ENCODE measurements around the gene NVL. TPM values are rescaled to one million over a fixed set of nuclear protein-coding genes. Genes with fewer than 3 reads are reported as not detected.

The NVL gene
- total and polyA plus RNA-seq, 2 of the 8 experiments (the other 6 are each of a cell fraction or from before 2014, with no cell fraction given) = 22.7 to 45.8 TPM

DNA sequence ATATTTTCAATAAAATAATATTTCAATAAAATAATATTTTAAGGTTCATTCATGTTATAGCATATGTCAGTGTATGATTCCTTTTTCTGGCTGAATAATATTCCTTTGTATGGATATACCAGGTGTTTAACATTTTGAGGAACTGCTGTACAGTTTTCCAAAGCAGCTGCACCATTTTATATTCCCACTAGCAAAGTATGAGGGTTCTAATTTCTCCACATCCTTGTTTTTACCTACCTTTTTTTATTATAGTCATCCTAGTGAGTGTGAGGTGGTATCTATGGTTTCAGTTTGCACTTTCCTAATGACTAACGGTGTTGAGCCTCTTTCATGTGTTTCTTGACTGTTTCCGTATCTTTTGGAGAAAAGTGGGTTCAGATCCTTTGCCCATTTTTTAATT, 141.7 kb downstream of the NVL start:
- H3K23ac ChIP-seq (ENCODE audit: insufficient read length) = no peak overlapping the region
- H2AFZ ChIP-seq (ENCODE audit: low read length) = no peak overlapping the region
- H4K20me1 ChIP-seq (replicated peaks in 1 of 2; ENCODE audit: control insufficient read depth in 1 of 2, insufficient read depth in 2 of 2, low read length in 2 of 2) = peaks cover 0 to 5% of the 10 kb centered on the region in 2 experiments
- H3K9me3 ChIP-seq (ENCODE audit: insufficient read depth in 2 of 2, low read depth in 1 of 2, low read length in 1 of 2) = peaks cover 0 to 2% of the 10 kb centered on the region in 2 experiments; a peak in 1 of 4 replicates
- H3K14ac ChIP-seq (ENCODE audit: insufficient read length) = no peak overlapping the region
- DNase-seq (ENCODE audit: low read depth in 1 of 2, low spot score in 2 of 2) (no peak), FAIRE-seq (no peak)
- H2BK15ac ChIP-seq (ENCODE audit: low read length) = no peak overlapping the region
- H3K4ac ChIP-seq (replicated peaks; ENCODE audit: insufficient read length, low read depth, low read length) = no peak overlapping the region
- no peak overlapping the region for H2BK20ac ChIP-seq (ENCODE audit: low read length)
- H3K79me2 ChIP-seq (ENCODE audit: control insufficient read depth in 1 of 2, insufficient read depth in 2 of 2, low read length in 2 of 2) = peaks cover 4 to 69% of the 10 kb centered on the region in 2 experiments
- WGBS, 2 experiments (ENCODE audit: extremely low coverage in 1 of 2, insufficient coverage in 1 of 2, insufficient read length in 1 of 2, insufficient replicate concordance in 2 of 2, low coverage in 1 of 2, low lambda C conversion rate in 2 of 2, missing lambda C conversion rate in 1 of 2) = 89% methylated on average over 2 of the region's 2 CpGs; no CpG with 5 or more reads in 1 of the 2 experiments
- H2BK12ac ChIP-seq (ENCODE audit: low read depth, low read length) = no peak overlapping the region
- H3K4me1 ChIP-seq (replicated peaks in 1 of 4; ENCODE audit: control insufficient read depth in 3 of 4, insufficient read depth in 4 of 4, low read length in 3 of 4) = peaks cover 0 to 3% (median 1%) of the 10 kb centered on the region in 4 experiments; a peak in 4 of 7 replicates
- ChIA-PET POLR2A (ENCODE audit: partially characterized antibody) (no interaction called here), CTCF (ENCODE audit: partially characterized antibody) (interaction anchor here (0.6 to 1.0 kb wide), 3 partner anchors 13 to 69 kb away, joined by 3 read pairs; no protein-coding TSS in a partner anchor)
- H3K56ac ChIP-seq (replicated peaks; ENCODE audit: insufficient read length, low read depth, low read length) = no peak overlapping the region
- H3K79me1 ChIP-seq (ENCODE audit: low read depth, low read length) = peaks cover 2% of the 10 kb centered on the region; the same call in 1 of the 2 replicates
- no peak overlapping the region for H3K4me3 ChIP-seq (ENCODE audit: extremely low read depth in 1 of 4, insufficient read depth in 2 of 4, low read depth in 3 of 4, low read length in 4 of 4)
- no peak overlapping the region for H3K27ac ChIP-seq (ENCODE audit: low read depth, low read length)
- H3K36me3 ChIP-seq (ENCODE audit: control insufficient read depth in 2 of 4, insufficient read depth in 4 of 4, low read length in 3 of 4) = peaks cover 2 to 27% (median 11%) of the 10 kb centered on the region in 4 experiments; a peak in 5 of 8 replicates
- no peak overlapping the region for H2AK5ac ChIP-seq (ENCODE audit: low read depth, low read length)
- H2BK120ac ChIP-seq (replicated peaks; ENCODE audit: low read depth, low read length) = no peak overlapping the region
- peaks cover 9% of the 10 kb centered on the region; the same call in 1 of the 2 replicates for H3K23me2 ChIP-seq (ENCODE audit: low read depth, low read length)
- no peak overlapping the region for H4K91ac ChIP-seq (replicated peaks; ENCODE audit: insufficient read length, low read length)
- H3K18ac ChIP-seq (ENCODE audit: extremely low read depth, low read length) = no peak overlapping the region
- H3K4me2 ChIP-seq (ENCODE audit: insufficient read depth in 1 of 2, low read depth in 2 of 2, low read length in 2 of 2) = no peak overlapping the region
- no peak overlapping the region for H3K9ac ChIP-seq (replicated peaks in 1 of 4; ENCODE audit: extremely low read depth in 1 of 4, low read depth in 3 of 4, low read length in 3 of 4)
- H2BK5ac ChIP-seq (ENCODE audit: low read depth, low read length) = no peak overlapping the region
- H4K8ac ChIP-seq (ENCODE audit: extremely low read depth, insufficient read depth, low read length) = no peak overlapping the region
- no peak overlapping the region for H4K5ac ChIP-seq (ENCODE audit: insufficient read length, low read depth, low read length)
- H3K27me3 ChIP-seq (replicated peaks in 1 of 4; ENCODE audit: control insufficient read depth in 3 of 4, extremely low read depth in 1 of 4, insufficient read depth in 3 of 4, low read length in 3 of 4) = no peaks in the 10 kb centered on the region
- no peak for TF ChIP-seq POU5F1 (IDR thresholded peaks at IDR 0.05; ENCODE audit: low read depth, low read length)
- TF ChIP-seq CREB1 (IDR thresholded peaks at IDR 0.05) = no peak
- no peak for TF ChIP-seq JUN (IDR thresholded peaks at IDR 0.05; ENCODE audit: low read depth, low read length)
- no peak for TF ChIP-seq TCF12 (IDR thresholded peaks at IDR 0.05; ENCODE audit: low read depth, low read length)
- no peak for TF ChIP-seq HDAC2 (IDR thresholded peaks at IDR 0.05; ENCODE audit: borderline replicate concordance in 1 of 2, low read depth in 2 of 2, low read length in 2 of 2)
- no peak for TF ChIP-seq SUZ12 (IDR thresholded peaks at IDR 0.05; ENCODE audit: low read length)
- TF ChIP-seq ASH2L (IDR thresholded peaks at IDR 0.05; ENCODE audit: low read length) = no peak
- TF ChIP-seq, protein P1, sequence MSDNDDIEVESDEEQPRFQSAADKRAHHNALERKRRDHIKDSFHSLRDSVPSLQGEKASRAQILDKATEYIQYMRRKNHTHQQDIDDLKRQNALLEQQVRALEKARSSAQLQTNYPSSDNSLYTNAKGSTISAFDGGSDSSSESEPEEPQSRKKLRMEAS (IDR thresholded peaks at IDR 0.05) = no peak
- TF ChIP-seq TEAD4 (IDR thresholded peaks at IDR 0.05; ENCODE audit: low read depth, low read length) = no peak
- TF ChIP-seq CTBP2 (IDR thresholded peaks at IDR 0.05; ENCODE audit: borderline replicate concordance, insufficient read depth, insufficient read length, low read length) = no peak
- TF ChIP-seq SIX5 (IDR thresholded peaks at IDR 0.05; ENCODE audit: low read depth, low read length) = no peak
- no peak for TF ChIP-seq SP1 (IDR thresholded peaks at IDR 0.05; ENCODE audit: low read depth, low read length)
- no peak for TF ChIP-seq ZNF274 (IDR thresholded peaks at IDR 0.05; ENCODE audit: borderline replicate concordance, extremely low read depth, low read length)
- no peak for TF ChIP-seq SAP30 (IDR thresholded peaks at IDR 0.05; ENCODE audit: insufficient read depth, insufficient replicate concordance, low read length)
- TF ChIP-seq YY1 (IDR thresholded peaks at IDR 0.05; ENCODE audit: low read depth, low read length) = no peak

All from H1 (cell line).